Caco-2 (cell line): ENCODE results near the gene BRAF. TPM values are rescaled to one million over a fixed set of nuclear protein-coding genes. Genes with fewer than 3 reads are reported as not detected.
"Not testable (repeated sequence)": the region's sequence is repeated elsewhere in the genome, so short reads cannot be mapped to it uniquely, and the experiment has no call there.

Experiments
- BruUV-seq: library from RNA; stranded (reverse); fragments of 400-500 nt; replicated peaks from 2 replicates; lab custom pipeline; 2021; lab: Mats Ljungman, UMichigan
- CTCF ChIA-PET: fragments of 300-600 bp; sonication (Branson Sonifier 250); formaldehyde crosslinking; loops from one replicate; lab custom pipeline; 2022; ENCODE audit warnings: antibody characterized with exemption; lab: Charles Lee
- POLR2A ChIA-PET: fragments of 300-600 bp; sonication (Branson Sonifier 250); formaldehyde crosslinking; loops from one replicate; lab custom pipeline; 2022; ENCODE audit warnings: antibody characterized with exemption; lab: Charles Lee
- DNase-seq, 2 experiments: peaks; one replicate each; pipeline versions ENCODE4 v3.0.0 to v3.0.0-alpha.2; 2020 to 2022
- H3K27me3 ChIP-seq: replicated peaks from 2 replicates; pipeline ENCODE4 v1.6.0; 2011; ENCODE audit warnings: low read length; ENCODE audit not compliant: control insufficient read depth, insufficient read depth
- H3K36me3 ChIP-seq: 2 replicates; pipeline ENCODE4 v1.5.1; 2011; ENCODE audit warnings: low read length; ENCODE audit not compliant: control insufficient read depth, insufficient read depth
- H3K4me1 ChIP-seq: fragments of 250-450 bp; sonication (Bioruptor Pico); 2 replicates; pipeline ENCODE4 v1.5.1; 2020; ENCODE audit warnings: mild to moderate bottlenecking
- H3K4me3 ChIP-seq: 2 replicates; pipeline ENCODE4 v1.5.1; 2011; ENCODE audit warnings: low read depth, mild to moderate bottlenecking, control low read depth, low read length
- H3K9me3 ChIP-seq: fragments of 250-450 bp; sonication (Bioruptor Pico); 2 replicates; pipeline ENCODE4 v1.5.1; 2020; ENCODE audit warnings: mild to moderate bottlenecking, moderate library complexity
- H3K27ac Mint-ChIP-seq: one replicate; pipeline ENCODE4 v1.8.0; 2022; ENCODE audit warnings: mixed read lengths; ENCODE audit not compliant: unreplicated experiment
- H3K27me3 Mint-ChIP-seq: one replicate; pipeline ENCODE4 v1.8.0; 2022; ENCODE audit warnings: mixed read lengths; ENCODE audit not compliant: insufficient read depth, unreplicated experiment
- H3K36me3 Mint-ChIP-seq: one replicate; pipeline ENCODE4 v1.8.0; 2022; ENCODE audit warnings: mild to moderate bottlenecking, mixed read lengths; ENCODE audit not compliant: insufficient read depth, unreplicated experiment
- H3K4me1 Mint-ChIP-seq: one replicate; pipeline ENCODE4 v1.8.0; 2022; ENCODE audit warnings: low read depth, mixed read lengths; ENCODE audit not compliant: unreplicated experiment
- H3K4me3 Mint-ChIP-seq: one replicate; pipeline ENCODE4 v1.8.0; 2022; ENCODE audit warnings: mild to moderate bottlenecking, moderate library complexity, mixed read lengths; ENCODE audit not compliant: unreplicated experiment
- H3K9me3 Mint-ChIP-seq: one replicate; pipeline ENCODE4 v1.8.0; 2022; ENCODE audit warnings: mixed read lengths; ENCODE audit not compliant: unreplicated experiment
- intact Hi-C: fragments of 100-400 bp; cut with micrococcal nuclease; formaldehyde crosslinking; loops from one replicate; pipeline ENCODE4 v1.10.0; 2022; ENCODE audit not compliant: unreplicated experiment
- total RNA-seq: library from RNA; stranded (reverse); gene quantifications from 2 replicates; pipeline ENCODE4 v1.2.3, GENCODE V29; 2022
- TF ChIP-seq, protein P1 (sequence below), 2 experiments: fragments of 200-600 bp in 1 of 2; IDR thresholded peaks; 1 replicate in 1 of 2; 2 replicates in 1 of 2; pipeline versions ENCODE4 v1.5.1 to v1.8.0; 2011 to 2022; ENCODE audit warnings: antibody characterized with exemption in 1 of 2, control low read depth in 1 of 2, inconsistent platforms in 1 of 2, low read depth in 1 of 2, low read length in 1 of 2, mild to moderate bottlenecking in 1 of 2, moderate library complexity in 1 of 2; ENCODE audit not compliant: insufficient read depth in 1 of 2, severe bottlenecking in 1 of 2, unreplicated experiment in 1 of 2

BRAF gene
- total RNA-seq, 1 experiment from 2014 or later: 38.5 TPM

GRCh38 chr7:140831724-140832123 is 93.0 kb downstream of the BRAF start:
- H3K27me3 Mint-ChIP-seq: no peaks in the 10 kb centered on the region
- POLR2A ChIA-PET: no interaction called here

DNA sequence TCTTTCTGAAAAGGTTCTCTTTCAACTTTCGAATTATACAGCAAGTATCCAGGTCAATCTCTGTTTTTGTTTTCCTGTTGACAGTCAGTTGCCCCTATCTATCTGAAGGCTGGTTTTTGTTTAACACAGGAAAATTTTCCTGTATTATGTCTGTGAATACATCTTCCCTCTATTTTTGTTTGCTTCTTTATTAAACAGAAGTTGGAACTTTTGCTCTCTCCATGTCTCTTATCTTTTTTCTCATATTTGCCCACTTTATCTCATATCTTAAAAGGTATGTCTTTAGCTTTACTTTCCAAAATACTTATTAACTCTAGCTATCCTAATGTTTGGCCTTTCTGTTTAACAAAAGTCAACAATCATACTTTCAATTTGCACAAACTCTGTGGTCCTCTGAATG is 95.0 kb downstream of the BRAF start:
- Mint-ChIP-seq H3K36me3 (peaks cover 22% of the 10 kb centered on the region), H3K9me3 (no peaks in the 10 kb centered on the region), H3K27ac (no peak overlapping the region), H3K4me1 (peaks cover 22% of the 10 kb centered on the region), H3K4me3 (peak overlapping the region; percentile 35), H3K27me3 (no peaks in the 10 kb centered on the region)
- no peak for DNase-seq
- POLR2A ChIA-PET: no interaction called here
- Histone ChIP-seq H3K9me3 (no peaks in the 10 kb centered on the region), H3K4me3 (no peak overlapping the region), H3K27me3 (no peaks in the 10 kb centered on the region), H3K36me3 (no peaks in the 10 kb centered on the region), H3K4me1 (peaks cover 28% of the 10 kb centered on the region)
- CTCF ChIA-PET: interaction anchor here (0.5 to 0.9 kb wide), 3 partner anchors 18 to 156 kb away, joined by 3 to 6 read pairs (median 4); no protein-coding TSS in a partner anchor
- BruUV-seq: no TSS peak
- intact Hi-C loops: loop anchor here (5.0 kb wide), 1 partner anchor 93 kb away; the partner anchor contains the start of gene BRAF
- TF ChIP-seq, protein P1, sequence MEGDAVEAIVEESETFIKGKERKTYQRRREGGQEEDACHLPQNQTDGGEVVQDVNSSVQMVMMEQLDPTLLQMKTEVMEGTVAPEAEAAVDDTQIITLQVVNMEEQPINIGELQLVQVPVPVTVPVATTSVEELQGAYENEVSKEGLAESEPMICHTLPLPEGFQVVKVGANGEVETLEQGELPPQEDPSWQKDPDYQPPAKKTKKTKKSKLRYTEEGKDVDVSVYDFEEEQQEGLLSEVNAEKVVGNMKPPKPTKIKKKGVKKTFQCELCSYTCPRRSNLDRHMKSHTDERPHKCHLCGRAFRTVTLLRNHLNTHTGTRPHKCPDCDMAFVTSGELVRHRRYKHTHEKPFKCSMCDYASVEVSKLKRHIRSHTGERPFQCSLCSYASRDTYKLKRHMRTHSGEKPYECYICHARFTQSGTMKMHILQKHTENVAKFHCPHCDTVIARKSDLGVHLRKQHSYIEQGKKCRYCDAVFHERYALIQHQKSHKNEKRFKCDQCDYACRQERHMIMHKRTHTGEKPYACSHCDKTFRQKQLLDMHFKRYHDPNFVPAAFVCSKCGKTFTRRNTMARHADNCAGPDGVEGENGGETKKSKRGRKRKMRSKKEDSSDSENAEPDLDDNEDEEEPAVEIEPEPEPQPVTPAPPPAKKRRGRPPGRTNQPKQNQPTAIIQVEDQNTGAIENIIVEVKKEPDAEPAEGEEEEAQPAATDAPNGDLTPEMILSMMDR (IDR thresholded peaks at IDR 0.05; ENCODE audit: insufficient read depth in 1 of 2, low read depth in 1 of 2, low read length in 1 of 2, severe bottlenecking in 1 of 2, unreplicated experiment in 1 of 2): no peak

More at GRCh38 chr7:140831724-140832123, 93.0 kb downstream of the BRAF start:
- H3K4me3 Mint-ChIP-seq: no peak overlapping the region
- CTCF ChIA-PET: interaction anchor here (0.5 kb wide), 1 partner anchor 1705 kb away, joined by 3 read pairs; no protein-coding TSS in a partner anchor
- TF ChIP-seq, protein P1 (IDR thresholded peaks at IDR 0.05; ENCODE audit: insufficient read depth in 1 of 2, low read depth in 1 of 2, low read length in 1 of 2, severe bottlenecking in 1 of 2, unreplicated experiment in 1 of 2): no peak
- H3K36me3 Mint-ChIP-seq: peaks cover 15% of the 10 kb centered on the region
- no peak for DNase-seq
- H3K27ac Mint-ChIP-seq: no peak overlapping the region
- H3K27me3 ChIP-seq: no peaks in the 10 kb centered on the region
- H3K36me3 ChIP-seq: no peaks in the 10 kb centered on the region
- no TSS peak for BruUV-seq
- peaks cover 28% of the 10 kb centered on the region for H3K4me1 ChIP-seq
- intact Hi-C loops: loop anchor here (5.0 kb wide), 1 partner anchor 91 kb away; the partner anchor contains the start of gene BRAF
- H3K9me3 Mint-ChIP-seq: no peaks in the 10 kb centered on the region
- H3K9me3 ChIP-seq: no peaks in the 10 kb centered on the region
- H3K4me3 ChIP-seq: no peak overlapping the region
- H3K4me1 Mint-ChIP-seq: peaks cover 22% of the 10 kb centered on the region

- Mint-ChIP-seq H3K9me3 (no peaks in the 10 kb centered on the region), H3K4me1 (peaks cover 22% of the 10 kb centered on the region), H3K27me3 (no peaks in the 10 kb centered on the region), H3K27ac (no peak overlapping the region), H3K36me3 (peaks cover 28% of the 10 kb centered on the region), H3K4me3 (no peak overlapping the region)
- H3K4me3 ChIP-seq: no peak overlapping the region
- peaks cover 28% of the 10 kb centered on the region for H3K4me1 ChIP-seq
- ChIA-PET POLR2A (no interaction called here), CTCF (interaction anchor here (0.7 kb wide), 1 partner anchor 403 kb away, joined by 3 read pairs; no protein-coding TSS in a partner anchor)
- no TSS peak for BruUV-seq
- intact Hi-C loops: no loop called here
- H3K9me3 ChIP-seq: no peaks in the 10 kb centered on the region
- H3K36me3 ChIP-seq: no peaks in the 10 kb centered on the region
- no peak for DNase-seq
- TF ChIP-seq, protein P1 (IDR thresholded peaks at IDR 0.05; ENCODE audit: insufficient read depth in 1 of 2, low read depth in 1 of 2, low read length in 1 of 2, severe bottlenecking in 1 of 2, unreplicated experiment in 1 of 2): no peak
- H3K27me3 ChIP-seq: no peaks in the 10 kb centered on the region
Measured at GRCh38 chr7:140828741-140829140, 96.0 kb downstream of the BRAF start.

DNA sequence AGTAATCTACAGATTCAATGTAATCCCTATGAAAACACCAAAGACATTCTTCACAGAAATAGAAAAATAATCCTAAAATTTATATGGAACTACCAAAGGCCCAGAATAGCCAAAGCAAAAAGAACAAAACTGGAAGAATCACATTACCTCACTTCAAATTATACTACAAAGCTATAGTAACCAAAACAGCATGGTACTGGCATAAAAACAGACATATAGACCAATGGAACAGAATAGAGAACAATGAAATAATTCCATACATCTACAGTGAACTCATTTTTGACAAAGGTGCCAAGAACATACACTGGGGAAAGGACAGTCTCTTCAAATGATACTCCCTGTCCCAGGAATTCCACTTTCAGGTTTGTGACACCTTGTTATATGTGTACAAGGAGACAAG is 107.3 kb downstream of the BRAF start:
- H3K4me1 ChIP-seq, POLR2A ChIA-PET, H3K4me3 Mint-ChIP-seq, H3K4me1 Mint-ChIP-seq, H3K36me3 Mint-ChIP-seq, H3K27ac Mint-ChIP-seq, H3K36me3 ChIP-seq, DNase-seq, H3K4me3 ChIP-seq, BruUV-seq, H3K27me3 Mint-ChIP-seq, H3K27me3 ChIP-seq, H3K9me3 Mint-ChIP-seq, CTCF ChIA-PET, H3K9me3 ChIP-seq: not testable (repeated sequence)
- intact Hi-C loops: loop anchor here (10.0 kb wide), 1 partner anchor 717 kb away; no protein-coding TSS in a partner anchor
